Stimulated activated CD4-positive, alpha-beta T cell treated with anti-CD3 and anti-CD28 coated beads, Interleukin-15, amount 100 ng/mL, for 48 hours (primary cell): Measurements from ENCODE around the gene NELFE.
"Not testable (repeated sequence)": the region's sequence is repeated elsewhere in the genome, so short reads cannot be mapped to it uniquely, and the experiment has no call there.

Experiments used
- DNase-seq, 2 donors: peaks; one replicate each; pipeline ENCODE4 v3.0.0-alpha.2; 2020; ENCODE audit warnings: low read depth in 2 of 2

Gene NELFE

GRCh38 chr6:31958741-31959739 lies at the start of gene NELFE, which contains the start of gene SKIC2:
Gene NELFE, minus strand, starts transcription at chr6:31958971. Its CDS starts 525 bp downstream, at chr6:31958446.
Gene SKIC2, plus strand, starts transcription at chr6:31959175. Its CDS starts 18 bp downstream, at chr6:31959193.
- peak; percentile 96 to 98 for DNase-seq

GRCh38 chr6:32008037-32008436 lies 49.3 kb upstream of the NELFE start:
- DNase-seq = not testable (repeated sequence)

- not testable (repeated sequence) for DNase-seq
These were observed 48.3 kb upstream of the NELFE start for GRCh38 chr6:32007086-32007485.

- DNase-seq = not testable (repeated sequence)
These were observed 47.3 kb upstream of the NELFE start for GRCh38 chr6:32005991-32006529.

- not testable (repeated sequence) for DNase-seq
These were observed 46.7 kb upstream of the NELFE start for GRCh38 chr6:32005538-32005880.

- not testable (repeated sequence) for DNase-seq
These were observed 46.2 kb upstream of the NELFE start for GRCh38 chr6:32004864-32005537.

GRCh38 chr6:32004393-32004792 lies 45.6 kb upstream of the NELFE start:
- DNase-seq = not testable (repeated sequence)

DNA sequence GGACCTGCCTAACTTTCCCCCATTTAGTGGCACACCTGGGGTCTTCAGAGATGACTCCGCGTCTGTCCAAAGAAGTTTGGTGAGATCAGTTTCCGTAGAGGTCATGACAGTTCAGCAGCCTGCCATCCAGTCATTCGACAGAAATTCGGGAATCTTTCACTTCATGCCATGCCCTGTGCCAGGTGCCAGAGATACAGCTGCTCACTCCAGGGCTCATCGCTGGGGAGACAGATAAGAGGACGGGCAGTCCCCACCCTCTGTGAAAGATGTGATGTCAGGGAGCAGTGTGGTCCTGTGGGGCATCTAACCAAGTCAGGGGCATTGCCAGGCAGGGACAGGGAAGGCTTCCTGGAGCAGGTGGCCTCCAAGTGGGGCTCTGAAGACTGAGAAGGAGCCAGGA lies 44.5 kb upstream of the NELFE start:
- not testable (repeated sequence) for DNase-seq

GRCh38 chr6:32002546-32003268 lies 43.9 kb upstream of the NELFE start:
- not testable (repeated sequence) for DNase-seq

DNA sequence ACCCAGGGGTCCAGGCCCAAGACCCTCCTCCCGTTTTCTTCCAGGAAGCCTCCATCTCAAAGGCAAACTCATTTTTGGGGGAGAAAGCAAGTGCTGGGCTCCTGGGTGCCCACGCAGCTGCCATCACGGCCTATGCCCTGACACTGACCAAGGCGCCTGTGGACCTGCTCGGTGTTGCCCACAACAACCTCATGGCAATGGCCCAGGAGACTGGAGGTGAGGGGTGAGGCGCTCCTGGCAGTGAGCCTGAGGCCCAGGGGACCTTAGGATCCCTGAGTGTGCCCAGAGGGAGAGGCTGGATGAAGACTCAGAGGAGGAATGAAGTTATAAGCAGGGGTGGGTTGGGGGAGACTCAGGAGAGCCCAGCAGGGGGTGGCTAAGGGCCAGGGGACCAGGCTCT lies 37.6 kb upstream of the NELFE start:
- not testable (repeated sequence) for DNase-seq

DNA sequence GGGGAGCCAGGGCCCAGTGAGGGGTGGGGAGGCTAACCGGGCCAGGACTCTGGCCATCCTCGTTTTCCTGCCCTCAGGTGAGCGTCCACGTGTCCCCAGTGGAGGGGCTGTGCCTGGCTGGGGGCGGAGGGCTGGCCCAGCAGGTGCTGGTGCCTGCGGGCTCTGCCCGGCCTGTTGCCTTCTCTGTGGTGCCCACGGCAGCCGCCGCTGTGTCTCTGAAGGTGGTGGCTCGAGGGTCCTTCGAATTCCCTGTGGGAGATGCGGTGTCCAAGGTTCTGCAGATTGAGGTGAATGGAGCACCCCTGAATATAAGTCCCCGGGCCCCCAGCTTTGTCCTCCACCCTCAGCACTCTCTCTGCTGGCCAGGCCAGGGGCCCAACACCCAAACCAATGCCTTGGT lies 35.6 kb upstream of the NELFE start:
- not testable (repeated sequence) for DNase-seq

DNA sequence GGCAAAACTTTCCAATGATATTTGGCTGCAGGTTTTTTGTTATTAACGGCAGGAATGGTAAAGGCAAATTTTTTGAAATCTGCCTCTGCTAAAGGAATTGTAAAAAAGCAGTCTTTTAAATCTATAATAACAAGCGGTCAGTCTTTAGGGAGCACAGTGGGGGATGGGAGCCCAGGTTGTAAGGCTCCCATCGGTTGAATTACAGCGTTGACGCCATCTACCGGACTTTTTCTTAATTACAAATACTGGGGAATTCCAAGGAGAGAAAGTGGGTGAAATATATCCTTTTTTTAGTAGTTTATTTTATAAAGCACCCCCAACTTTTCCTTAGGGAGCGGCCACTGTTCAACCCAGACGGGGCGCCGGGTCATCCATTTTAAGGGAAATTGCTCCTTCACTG lies 30.6 kb upstream of the NELFE start:
- not testable (repeated sequence) for DNase-seq

DNA sequence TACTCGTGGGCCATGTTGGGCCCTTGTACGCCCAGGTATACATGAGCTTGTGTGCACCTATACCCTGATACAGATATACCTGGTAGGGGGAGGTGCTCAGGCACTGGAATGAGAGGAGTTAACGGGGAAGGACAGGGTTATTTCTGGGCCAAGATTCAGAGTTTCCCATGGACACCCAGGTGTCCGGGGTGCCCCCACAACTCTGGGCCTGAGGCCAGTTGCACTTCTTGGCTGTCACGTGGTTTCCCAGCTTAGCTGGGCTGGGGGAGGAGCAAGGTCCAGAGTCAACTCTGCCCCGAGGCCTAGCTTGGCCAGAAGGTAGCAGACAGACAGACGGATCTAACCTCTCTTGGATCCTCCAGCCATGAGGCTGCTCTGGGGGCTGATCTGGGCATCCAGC lies 23.0 kb upstream of the NELFE start, which contains the start of gene C4A:
Gene C4A, plus strand, starts transcription at position 314 of the 400 bp plus-strand sequence. Its CDS starts 51 bp downstream, at position 365.
- not testable (repeated sequence) for DNase-seq

DNA sequence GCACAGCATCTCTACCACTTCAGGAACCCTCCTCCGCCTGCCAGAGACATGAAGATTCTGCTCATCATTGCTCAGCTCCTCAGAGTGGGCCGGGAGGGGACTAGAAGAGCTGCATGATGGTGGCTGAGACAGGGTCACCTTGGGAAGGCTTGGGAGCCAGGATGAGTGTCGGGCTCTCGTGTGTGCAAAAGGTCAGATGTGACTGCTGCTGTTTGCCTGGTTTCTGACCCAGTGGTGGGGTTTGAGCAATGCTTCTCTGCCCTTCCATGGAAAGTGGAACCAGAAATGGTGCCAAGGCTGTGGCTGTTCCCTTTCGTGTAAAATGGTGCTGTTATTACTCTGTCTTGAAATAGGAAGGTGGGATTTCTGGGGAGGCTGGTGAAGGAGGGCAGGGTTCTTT lies 22.2 kb upstream of the NELFE start:
- DNase-seq = not testable (repeated sequence)

DNA sequence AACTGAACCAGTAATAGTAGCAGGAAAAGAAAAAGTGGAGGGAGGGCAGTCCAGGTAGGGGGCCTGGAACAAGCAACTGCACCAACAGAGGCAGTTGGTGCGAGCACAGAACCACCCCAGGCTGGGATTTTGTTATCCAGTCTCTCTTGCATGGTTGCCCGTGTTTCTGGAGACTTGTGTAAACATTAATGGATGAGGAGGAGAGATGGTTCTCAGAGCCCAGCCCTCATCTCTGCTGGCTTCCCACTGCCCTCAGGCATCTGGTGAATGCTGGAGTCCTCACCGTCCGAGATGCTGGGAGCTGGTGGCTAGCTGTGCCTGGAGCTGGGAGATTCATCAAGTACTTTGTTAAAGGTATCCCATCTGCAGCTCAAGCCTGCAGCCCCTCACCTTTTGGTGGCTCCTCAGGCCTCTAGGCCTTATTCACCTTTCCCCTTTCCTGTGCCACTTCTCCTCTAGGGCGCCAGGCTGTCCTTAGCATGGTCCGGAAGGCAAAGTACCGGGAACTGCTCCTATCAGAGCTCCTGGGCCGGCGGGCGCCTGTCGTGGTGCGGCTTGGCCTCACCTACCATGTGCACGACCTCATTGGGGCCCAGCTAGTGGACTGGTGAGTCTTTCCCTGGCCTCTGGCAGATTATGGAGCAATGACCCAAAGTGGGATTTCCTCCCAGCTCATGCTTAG lies 21.6 kb upstream of the NELFE start:
- DNase-seq = not testable (repeated sequence)

DNA sequence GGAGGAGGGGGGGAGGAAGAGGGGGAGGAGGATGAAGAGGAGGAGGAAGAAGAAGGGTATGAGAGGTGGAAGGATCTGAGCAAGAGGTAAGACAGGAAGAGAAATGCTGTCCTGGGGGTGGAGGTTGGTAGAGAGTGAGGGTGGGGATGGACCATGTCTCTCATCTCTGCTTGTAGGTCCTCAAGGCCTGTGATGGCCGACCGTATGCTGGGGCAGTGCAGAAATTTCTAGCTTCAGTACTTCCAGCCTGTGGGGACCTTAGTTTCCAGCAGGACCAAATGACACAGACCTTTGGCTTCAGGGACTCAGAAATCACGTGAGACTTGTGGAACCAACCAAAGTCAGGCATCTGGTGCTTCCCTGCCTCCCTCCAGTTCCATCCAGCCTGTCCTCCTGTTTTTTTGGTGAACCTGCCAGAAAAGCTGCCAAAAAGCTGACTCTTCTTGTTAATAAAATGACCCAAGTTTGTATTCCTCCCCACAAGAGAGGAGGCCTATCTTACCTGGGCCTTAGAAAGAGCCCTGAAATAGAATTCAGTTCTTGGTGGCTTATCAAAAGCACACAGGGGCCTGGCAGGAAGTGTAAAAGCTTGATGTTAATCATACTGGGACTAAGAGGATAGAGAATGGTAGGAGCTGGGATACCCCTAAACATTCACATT lies 20.6 kb upstream of the NELFE start:
- no peak for DNase-seq

DNA sequence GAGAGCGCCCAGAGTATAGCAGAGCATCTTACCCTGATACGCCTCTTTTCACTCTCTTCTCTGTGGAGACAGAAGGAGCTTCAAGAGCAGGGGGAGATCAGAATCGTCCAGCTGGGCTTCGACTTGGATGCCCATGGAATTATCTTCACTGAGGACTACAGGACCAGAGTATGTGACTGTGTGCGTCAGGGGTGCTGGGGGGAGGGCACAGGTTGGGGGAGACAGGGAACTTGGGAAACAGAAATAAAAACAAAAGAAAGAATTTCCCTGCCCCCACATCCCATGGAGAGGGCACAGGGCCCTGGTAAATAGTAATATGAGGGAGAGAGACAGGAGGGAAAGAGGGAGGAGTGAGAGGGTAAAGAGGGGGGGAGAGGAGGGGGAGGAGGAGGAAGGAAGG lies 20.1 kb upstream of the NELFE start:
- no peak for DNase-seq

- no peak for DNase-seq
These were observed 19.2 kb upstream of the NELFE start for GRCh38 chr6:31977816-31978431.

- not testable (repeated sequence) for DNase-seq
These were observed 17.3 kb upstream of the NELFE start for GRCh38 chr6:31976065-31976464.
